Prostate gland (tissue), 2 donors: ENCODE results near the gene DGKG. TPM values are rescaled to one million over a fixed set of nuclear protein-coding genes. Genes with fewer than 3 reads are reported as not detected.

Experiments used
- DNase-seq: peaks from one replicate; pipeline ENCODE4 v3.0.0-alpha.2; 2019; ENCODE audit warnings: low spot score
- H3K27ac ChIP-seq, 2 donors: fragments of 200-600 bp; sonication (generic); 2 replicates each; pipeline ENCODE4 v1.5.1; 2017 to 2019
- H3K27me3 ChIP-seq: fragments of 200-600 bp; sonication (generic); replicated peaks from 2 replicates; pipeline ENCODE4 v1.5.1; 2019; ENCODE audit not compliant: insufficient read depth
- H3K36me3 ChIP-seq, 2 donors: fragments of 200-600 bp; sonication (generic); 1 replicate in 1 of 2; 2 replicates in 1 of 2; pipeline versions ENCODE4 v1.5.1 to v1.8.1; 2017 to 2019
- H3K4me1 ChIP-seq: fragments of 200-600 bp; sonication (generic); replicated peaks from 2 replicates; pipeline ENCODE4 v1.5.1; 2019
- H3K4me3 ChIP-seq, 2 donors: fragments of 200-600 bp; sonication (generic); 2 replicates each; pipeline ENCODE4 v1.5.1; 2017 to 2019
- H3K9me3 ChIP-seq: fragments of 200-600 bp; sonication (generic); 2 replicates; pipeline ENCODE4 v1.5.1; 2017
- POLR2A ChIP-seq: fragments of 450-650 bp; IDR thresholded peaks from one replicate; pipeline ENCODE4 v1.6.1; 2016; ENCODE audit warnings: antibody characterized with exemption, mild to moderate bottlenecking
- POLR2AphosphoS5 ChIP-seq: sonication (generic); formaldehyde crosslinking; IDR thresholded peaks from one replicate; pipeline ENCODE4 v1.6.1; 2017; ENCODE audit warnings: antibody characterized with exemption
- WGBS: methylation state at CpG from one replicate; pipeline ENCODE4 v1.1.5; 2018; 5-methylcytosine and 5-hydroxymethylcytosine counted together
- intact Hi-C: fragments of 100-400 bp; cut with DNase I; formaldehyde crosslinking; loops from one replicate; pipeline ENCODE4 v1.14.2; 2022
- total RNA-seq, 2 donors: library from RNA; depleted of rRNA; stranded (reverse); fragments of >200 nt; gene quantifications; one replicate each; pipeline ENCODE4 v1.1.0, GENCODE V29; 2016
- TF ChIP-seq, protein P1 (sequence below), 4 experiments: fragments of 200-600 bp in 2 of 4; fragments of 450-650 bp in 2 of 4; sonication (generic) in 2 of 4; IDR thresholded peaks; 1 replicate in 3 of 4; 2 replicates in 1 of 4; pipeline ENCODE4 v1.5.1; 2016 to 2019; ENCODE audit warnings: antibody characterized with exemption in 4 of 4, mild to moderate bottlenecking in 2 of 4, moderate library complexity in 2 of 4

DGKG gene
- total RNA-seq, 2 donors from 2014 or later: 1.2 to 2.2 TPM

DNA sequence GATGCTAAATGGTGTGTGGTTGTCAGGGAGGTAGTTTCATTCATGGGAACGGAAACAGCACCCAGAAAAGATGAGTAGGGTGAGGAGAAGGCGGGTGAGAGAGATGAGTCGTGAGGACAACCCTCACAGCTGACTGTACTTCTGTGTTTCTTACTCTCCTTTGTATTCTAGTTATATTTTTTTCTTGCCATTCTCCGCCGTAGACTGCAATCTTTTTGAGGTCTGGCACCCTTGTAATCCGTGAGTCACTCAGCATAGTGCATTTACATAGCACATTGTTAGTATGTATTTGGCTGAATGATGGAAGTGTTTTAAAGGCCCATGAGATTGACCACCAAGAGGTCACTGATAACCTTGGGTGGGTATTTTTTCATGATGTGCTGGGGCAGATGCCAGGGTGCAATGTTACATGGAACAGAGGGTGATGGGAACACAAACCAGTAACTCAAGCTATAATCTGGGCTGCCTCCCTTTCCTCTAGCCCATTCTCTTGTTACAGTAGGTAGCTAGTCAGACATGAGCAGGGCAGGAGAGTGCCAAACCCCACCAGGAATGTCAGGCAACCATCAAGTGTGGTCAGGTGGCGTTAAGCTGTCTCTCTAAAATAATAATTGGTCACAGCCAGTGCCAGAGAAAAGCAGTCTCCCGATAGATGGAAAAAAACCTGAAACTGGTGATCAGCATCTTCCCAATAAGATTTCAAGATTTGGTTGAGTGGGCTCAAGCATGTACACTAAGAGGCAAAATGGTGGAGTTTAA, 18.8 kb upstream of the DGKG start:
- H3K4me1 ChIP-seq: no peaks in the 10 kb centered on the region
- H3K27me3 ChIP-seq: no peaks in the 10 kb centered on the region
- intact Hi-C loops: no loop called here
- TF ChIP-seq POLR2A: no peak
- TF ChIP-seq POLR2AphosphoS5: no peak
- TF ChIP-seq, protein P1, sequence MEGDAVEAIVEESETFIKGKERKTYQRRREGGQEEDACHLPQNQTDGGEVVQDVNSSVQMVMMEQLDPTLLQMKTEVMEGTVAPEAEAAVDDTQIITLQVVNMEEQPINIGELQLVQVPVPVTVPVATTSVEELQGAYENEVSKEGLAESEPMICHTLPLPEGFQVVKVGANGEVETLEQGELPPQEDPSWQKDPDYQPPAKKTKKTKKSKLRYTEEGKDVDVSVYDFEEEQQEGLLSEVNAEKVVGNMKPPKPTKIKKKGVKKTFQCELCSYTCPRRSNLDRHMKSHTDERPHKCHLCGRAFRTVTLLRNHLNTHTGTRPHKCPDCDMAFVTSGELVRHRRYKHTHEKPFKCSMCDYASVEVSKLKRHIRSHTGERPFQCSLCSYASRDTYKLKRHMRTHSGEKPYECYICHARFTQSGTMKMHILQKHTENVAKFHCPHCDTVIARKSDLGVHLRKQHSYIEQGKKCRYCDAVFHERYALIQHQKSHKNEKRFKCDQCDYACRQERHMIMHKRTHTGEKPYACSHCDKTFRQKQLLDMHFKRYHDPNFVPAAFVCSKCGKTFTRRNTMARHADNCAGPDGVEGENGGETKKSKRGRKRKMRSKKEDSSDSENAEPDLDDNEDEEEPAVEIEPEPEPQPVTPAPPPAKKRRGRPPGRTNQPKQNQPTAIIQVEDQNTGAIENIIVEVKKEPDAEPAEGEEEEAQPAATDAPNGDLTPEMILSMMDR (IDR thresholded peaks at IDR 0.05): no peak
- H3K9me3 ChIP-seq: no peaks in the 10 kb centered on the region
- no peaks in the 10 kb centered on the region for H3K36me3 ChIP-seq
- no peak overlapping the region for H3K27ac ChIP-seq
- 85% methylated on average over 8 of the region's 8 CpGs for whole genome bisulfite sequencing
- DNase-seq: no peak
- no peak overlapping the region for H3K4me3 ChIP-seq

DNA sequence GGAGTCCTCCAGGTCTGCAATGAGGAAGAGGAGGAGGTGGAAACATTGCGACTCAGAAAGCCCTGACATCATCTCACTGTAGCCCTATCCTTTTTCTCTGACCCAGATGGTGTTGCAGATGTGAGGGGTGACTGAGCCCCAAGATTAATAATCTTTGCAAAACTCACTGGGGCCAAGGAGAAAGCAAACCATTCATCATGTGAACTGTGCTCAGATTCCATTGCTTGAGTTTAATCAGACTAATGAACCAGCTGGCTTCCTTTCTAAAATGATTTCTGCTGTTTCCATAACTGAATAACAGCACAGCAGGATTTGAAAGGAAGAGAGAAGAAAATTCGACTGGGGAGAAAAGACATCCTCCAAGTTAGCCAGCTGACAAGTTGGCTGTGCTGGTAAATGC, 13.4 kb upstream of the DGKG start:
- H3K9me3 ChIP-seq: no peaks in the 10 kb centered on the region
- WGBS: 52% methylated on average over 2 of the region's 2 CpGs

DNA sequence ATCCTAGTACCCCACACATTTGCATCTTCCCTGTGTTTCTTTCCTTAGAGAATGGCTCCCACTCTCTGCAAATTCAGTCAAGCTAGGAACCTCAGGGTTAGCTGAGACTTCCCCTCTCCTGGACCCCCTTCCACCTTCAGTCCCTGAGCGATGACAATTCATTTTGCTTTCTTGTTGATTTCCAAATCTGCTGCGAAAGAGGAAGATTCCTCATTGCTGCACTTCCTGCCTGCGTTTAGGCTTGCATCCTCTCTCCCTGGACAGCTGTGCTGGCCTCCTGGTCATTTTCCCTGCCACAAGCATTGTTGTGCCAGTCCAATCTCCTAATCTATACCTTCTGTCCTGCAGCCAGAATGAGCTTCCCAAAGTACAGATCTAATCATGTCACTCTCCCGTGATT, 12.3 kb upstream of the DGKG start:
- TF ChIP-seq POLR2A: no peak
- H3K36me3 ChIP-seq: no peaks in the 10 kb centered on the region
- DNase-seq: no peak
- no peaks in the 10 kb centered on the region for H3K4me1 ChIP-seq
- H3K4me3 ChIP-seq: no peak overlapping the region
- no peak overlapping the region for H3K27ac ChIP-seq
- no peaks in the 10 kb centered on the region for H3K27me3 ChIP-seq
- intact Hi-C loops: no loop called here
- H3K9me3 ChIP-seq: no peaks in the 10 kb centered on the region
- 56% methylated on average over 4 of the region's 4 CpGs for WGBS

More for the DNA sequence above, 13.4 kb upstream of the DGKG start:
- H3K4me1 ChIP-seq: no peaks in the 10 kb centered on the region
- DNase-seq: no peak
- no peaks in the 10 kb centered on the region for H3K36me3 ChIP-seq
- TF ChIP-seq, protein P1 (IDR thresholded peaks at IDR 0.05): no peak
- TF ChIP-seq POLR2A (no peak), POLR2AphosphoS5 (no peak)
- H3K27ac ChIP-seq: no peak overlapping the region
- H3K4me3 ChIP-seq: no peak overlapping the region
- H3K27me3 ChIP-seq: no peaks in the 10 kb centered on the region
- intact Hi-C loops: no loop called here

DNA sequence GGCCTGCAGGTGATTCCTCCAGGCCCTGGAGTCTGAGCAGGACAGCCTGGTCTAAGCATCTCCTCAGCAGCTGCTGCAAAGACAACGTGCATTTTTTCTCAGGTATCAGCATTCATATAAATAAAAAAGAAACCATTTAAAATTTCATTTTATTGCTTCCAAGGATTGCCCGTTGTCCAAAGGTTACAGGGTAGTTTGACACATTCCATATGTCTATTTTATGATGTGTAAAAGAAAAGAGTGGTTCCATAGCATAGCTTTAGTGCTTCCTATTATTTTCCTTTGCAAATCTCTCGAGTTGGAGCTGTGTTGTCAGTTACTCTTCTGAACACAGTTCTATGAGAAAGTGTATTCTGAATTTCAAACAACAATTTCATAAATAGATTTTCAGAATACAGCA, 7.2 kb upstream of the DGKG start:
- WGBS: 37% methylated on average over 3 of the region's 3 CpGs
- H3K36me3 ChIP-seq: no peaks in the 10 kb centered on the region
- intact Hi-C loops: no loop called here
- no peak overlapping the region for H3K27ac ChIP-seq
- TF ChIP-seq POLR2A (no peak), POLR2AphosphoS5 (no peak)
- TF ChIP-seq, protein P1 (IDR thresholded peaks at IDR 0.05): no peak
- no peak for DNase-seq
- no peaks in the 10 kb centered on the region for H3K4me1 ChIP-seq
- no peaks in the 10 kb centered on the region for H3K27me3 ChIP-seq
- no peak overlapping the region for H3K4me3 ChIP-seq
- no peaks in the 10 kb centered on the region for H3K9me3 ChIP-seq

DNA sequence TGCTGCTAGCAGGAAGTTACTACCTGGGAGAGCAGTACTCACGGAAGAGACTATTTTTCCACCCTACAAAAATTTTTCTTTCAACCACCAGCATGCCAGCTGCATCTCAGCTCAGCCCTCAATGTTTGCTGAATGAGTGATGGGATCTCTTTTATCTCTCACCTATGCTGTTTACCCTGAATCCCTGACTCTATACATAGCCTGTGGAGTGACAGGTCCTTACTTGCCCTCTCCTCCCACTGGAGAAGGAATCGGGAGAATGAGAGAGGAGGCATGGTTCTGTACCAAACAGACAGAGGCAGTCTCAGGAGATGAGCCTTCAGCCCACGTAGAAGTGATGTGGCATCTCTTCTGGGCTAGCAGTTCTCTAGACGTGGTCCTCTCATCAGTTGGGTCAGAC, 6.7 kb upstream of the DGKG start:
- Histone ChIP-seq H3K36me3 (no peaks in the 10 kb centered on the region), H3K9me3 (no peaks in the 10 kb centered on the region), H3K27ac (no peak overlapping the region), H3K4me1 (no peaks in the 10 kb centered on the region), H3K27me3 (peaks cover 4% of the 10 kb centered on the region), H3K4me3 (no peak overlapping the region)
- WGBS: 32% methylated on average over 4 of the region's 4 CpGs
- TF ChIP-seq POLR2A: no peak
- TF ChIP-seq, protein P1 (IDR thresholded peaks at IDR 0.05): no peak
- no peak for TF ChIP-seq POLR2AphosphoS5
- intact Hi-C loops: no loop called here
- no peak for DNase-seq
